Measurements from ENCODE around the gene JSRP1.

Gene JSRP1

DNA sequence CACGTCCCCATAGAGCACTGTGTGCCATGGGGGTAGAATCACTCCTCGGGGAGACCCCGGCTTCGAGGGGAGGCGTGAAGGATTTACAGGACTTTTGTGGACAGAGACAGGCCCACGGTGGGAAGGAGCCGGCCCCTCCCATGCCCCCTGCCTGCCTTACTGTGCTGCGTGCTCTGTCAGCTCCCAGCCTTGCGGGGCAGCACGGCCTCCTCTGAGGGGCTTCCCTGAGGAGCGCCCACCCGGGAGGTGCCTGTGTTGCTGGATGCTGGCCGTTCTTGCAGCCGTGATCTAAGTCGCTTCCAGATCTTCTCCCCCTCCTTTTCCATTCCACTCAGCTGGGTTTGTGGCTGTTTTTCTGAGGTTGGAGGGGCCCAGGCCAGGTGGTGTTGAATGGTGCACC is 49.2 kb downstream of the JSRP1 start:
- TF ChIP-seq, protein P1, sequence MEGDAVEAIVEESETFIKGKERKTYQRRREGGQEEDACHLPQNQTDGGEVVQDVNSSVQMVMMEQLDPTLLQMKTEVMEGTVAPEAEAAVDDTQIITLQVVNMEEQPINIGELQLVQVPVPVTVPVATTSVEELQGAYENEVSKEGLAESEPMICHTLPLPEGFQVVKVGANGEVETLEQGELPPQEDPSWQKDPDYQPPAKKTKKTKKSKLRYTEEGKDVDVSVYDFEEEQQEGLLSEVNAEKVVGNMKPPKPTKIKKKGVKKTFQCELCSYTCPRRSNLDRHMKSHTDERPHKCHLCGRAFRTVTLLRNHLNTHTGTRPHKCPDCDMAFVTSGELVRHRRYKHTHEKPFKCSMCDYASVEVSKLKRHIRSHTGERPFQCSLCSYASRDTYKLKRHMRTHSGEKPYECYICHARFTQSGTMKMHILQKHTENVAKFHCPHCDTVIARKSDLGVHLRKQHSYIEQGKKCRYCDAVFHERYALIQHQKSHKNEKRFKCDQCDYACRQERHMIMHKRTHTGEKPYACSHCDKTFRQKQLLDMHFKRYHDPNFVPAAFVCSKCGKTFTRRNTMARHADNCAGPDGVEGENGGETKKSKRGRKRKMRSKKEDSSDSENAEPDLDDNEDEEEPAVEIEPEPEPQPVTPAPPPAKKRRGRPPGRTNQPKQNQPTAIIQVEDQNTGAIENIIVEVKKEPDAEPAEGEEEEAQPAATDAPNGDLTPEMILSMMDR (conservative IDR thresholded peaks at IDR 0.05), result no peak
- TF ChIP-seq ZFX (IDR thresholded peaks at IDR 0.05), result no peak
- H3K27ac ChIP-seq, result no peak overlapping the region

GRCh38 chr19:2202366-2202765 is 53.9 kb downstream of the JSRP1 start:
- H3K27ac ChIP-seq, result no peak overlapping the region
- no peak for TF ChIP-seq ZFX (IDR thresholded peaks at IDR 0.05)
- TF ChIP-seq, protein P1 (conservative IDR thresholded peaks at IDR 0.05), result no peak
